Caco-2 (cell line): Measurements from ENCODE around the gene DDX28. TPM values are rescaled to one million over a fixed set of nuclear protein-coding genes. Genes with fewer than 3 reads are reported as not detected.

Experiments used
- BruUV-seq: library from RNA; stranded (reverse); fragments of 400-500 nt; replicated peaks from 2 replicates; lab custom pipeline; 2021; lab: Mats Ljungman, UMichigan
- CTCF ChIA-PET: fragments of 300-600 bp; sonication (Branson Sonifier 250); formaldehyde crosslinking; loops from one replicate; lab custom pipeline; 2022; ENCODE audit warnings: antibody characterized with exemption; lab: Charles Lee
- POLR2A ChIA-PET: fragments of 300-600 bp; sonication (Branson Sonifier 250); formaldehyde crosslinking; loops from one replicate; lab custom pipeline; 2022; ENCODE audit warnings: antibody characterized with exemption; lab: Charles Lee
- DNase-seq, 2 experiments: peaks; one replicate each; pipeline versions ENCODE4 v3.0.0 to v3.0.0-alpha.2; 2020 to 2022
- H3K27me3 ChIP-seq: replicated peaks from 2 replicates; pipeline ENCODE4 v1.6.0; 2011; ENCODE audit warnings: low read length; ENCODE audit not compliant: control insufficient read depth, insufficient read depth
- H3K36me3 ChIP-seq: 2 replicates; pipeline ENCODE4 v1.5.1; 2011; ENCODE audit warnings: low read length; ENCODE audit not compliant: control insufficient read depth, insufficient read depth
- H3K4me1 ChIP-seq: fragments of 250-450 bp; sonication (Bioruptor Pico); 2 replicates; pipeline ENCODE4 v1.5.1; 2020; ENCODE audit warnings: mild to moderate bottlenecking
- H3K4me3 ChIP-seq: 2 replicates; pipeline ENCODE4 v1.5.1; 2011; ENCODE audit warnings: low read depth, mild to moderate bottlenecking, control low read depth, low read length
- H3K9me3 ChIP-seq: fragments of 250-450 bp; sonication (Bioruptor Pico); 2 replicates; pipeline ENCODE4 v1.5.1; 2020; ENCODE audit warnings: mild to moderate bottlenecking, moderate library complexity
- H3K27ac Mint-ChIP-seq: one replicate; pipeline ENCODE4 v1.8.0; 2022; ENCODE audit warnings: mixed read lengths; ENCODE audit not compliant: unreplicated experiment
- H3K27me3 Mint-ChIP-seq: one replicate; pipeline ENCODE4 v1.8.0; 2022; ENCODE audit warnings: mixed read lengths; ENCODE audit not compliant: insufficient read depth, unreplicated experiment
- H3K36me3 Mint-ChIP-seq: one replicate; pipeline ENCODE4 v1.8.0; 2022; ENCODE audit warnings: mild to moderate bottlenecking, mixed read lengths; ENCODE audit not compliant: insufficient read depth, unreplicated experiment
- H3K4me1 Mint-ChIP-seq: one replicate; pipeline ENCODE4 v1.8.0; 2022; ENCODE audit warnings: low read depth, mixed read lengths; ENCODE audit not compliant: unreplicated experiment
- H3K4me3 Mint-ChIP-seq: one replicate; pipeline ENCODE4 v1.8.0; 2022; ENCODE audit warnings: mild to moderate bottlenecking, moderate library complexity, mixed read lengths; ENCODE audit not compliant: unreplicated experiment
- H3K9me3 Mint-ChIP-seq: one replicate; pipeline ENCODE4 v1.8.0; 2022; ENCODE audit warnings: mixed read lengths; ENCODE audit not compliant: unreplicated experiment
- CTCF ChIP-seq, 2 experiments: fragments of 200-600 bp in 1 of 2; IDR thresholded peaks; 1 replicate in 1 of 2; 2 replicates in 1 of 2; pipeline versions ENCODE4 v1.5.1 to v1.8.0; 2011 to 2022; ENCODE audit warnings: antibody characterized with exemption in 1 of 2, control low read depth in 1 of 2, inconsistent platforms in 1 of 2, low read depth in 1 of 2, low read length in 1 of 2, mild to moderate bottlenecking in 1 of 2, moderate library complexity in 1 of 2; ENCODE audit not compliant: insufficient read depth in 1 of 2, severe bottlenecking in 1 of 2, unreplicated experiment in 1 of 2
- intact Hi-C: fragments of 100-400 bp; cut with micrococcal nuclease; formaldehyde crosslinking; loops from one replicate; pipeline ENCODE4 v1.10.0; 2022; ENCODE audit not compliant: unreplicated experiment
- total RNA-seq: library from RNA; stranded (reverse); gene quantifications from 2 replicates; pipeline ENCODE4 v1.2.3, GENCODE V29; 2022

The DDX28 gene
- total RNA-seq, 1 experiment from 2014 or later: 17.1 TPM

GRCh38 chr16:68041783-68042182 lies 18.8 kb upstream of the DDX28 start:
- DNase-seq: no peak
- intact Hi-C loops: loop anchor here (2.0 kb wide), 1 partner anchor 23 kb away; no protein-coding TSS in a partner anchor
- Mint-ChIP-seq H3K4me3 (no peak overlapping the region), H3K27ac (no peak overlapping the region), H3K27me3 (no peaks in the 10 kb centered on the region), H3K9me3 (no peaks in the 10 kb centered on the region), H3K36me3 (peaks cover 25% of the 10 kb centered on the region), H3K4me1 (no peaks in the 10 kb centered on the region)
- CTCF ChIA-PET: interaction anchor here (1.2 kb wide), 1 partner anchor 9 kb away, joined by 5 read pairs; no protein-coding TSS in a partner anchor
- peaks cover 2% of the 10 kb centered on the region for H3K36me3 ChIP-seq
- H3K27me3 ChIP-seq: no peaks in the 10 kb centered on the region
- no peak overlapping the region for H3K4me3 ChIP-seq
- H3K4me1 ChIP-seq: no peaks in the 10 kb centered on the region
- no peak for TF ChIP-seq CTCF (IDR thresholded peaks at IDR 0.05; ENCODE audit: insufficient read depth in 1 of 2, low read depth in 1 of 2, low read length in 1 of 2, severe bottlenecking in 1 of 2, unreplicated experiment in 1 of 2)
- no peaks in the 10 kb centered on the region for H3K9me3 ChIP-seq
- no TSS peak for BruUV-seq
- POLR2A ChIA-PET: no interaction called here

GRCh38 chr16:68040506-68041288 lies 17.7 kb upstream of the DDX28 start:
- DNase-seq: peak; percentile 86 to 92
- TF ChIP-seq CTCF (IDR thresholded peaks at IDR 0.05; ENCODE audit: insufficient read depth in 1 of 2, low read depth in 1 of 2, low read length in 1 of 2, severe bottlenecking in 1 of 2, unreplicated experiment in 1 of 2): peak; percentile 92 to 95
- Mint-ChIP-seq H3K27ac (no peak overlapping the region), H3K27me3 (no peaks in the 10 kb centered on the region), H3K4me1 (no peaks in the 10 kb centered on the region), H3K4me3 (no peak overlapping the region), H3K36me3 (peaks cover 28% of the 10 kb centered on the region), H3K9me3 (no peaks in the 10 kb centered on the region)
- Histone ChIP-seq H3K4me3 (no peak overlapping the region), H3K9me3 (no peaks in the 10 kb centered on the region), H3K36me3 (peaks cover 2% of the 10 kb centered on the region), H3K4me1 (no peaks in the 10 kb centered on the region), H3K27me3 (no peaks in the 10 kb centered on the region)
- POLR2A ChIA-PET: interaction anchor here (0.5 to 0.6 kb wide), 3 partner anchors 64 to 233 kb away, joined by 3 read pairs; no protein-coding TSS in a partner anchor
- CTCF ChIA-PET: interaction anchor here (0.6 to 1.5 kb wide), 22 partner anchors 10 to 494 kb away, joined by 3 to 10 read pairs (median 5); partner anchors contain the start of genes DDX28, DPEP2, DUS2 and PSKH1
- BruUV-seq: no TSS peak
- intact Hi-C loops: loop anchor here (1.0 to 2.0 kb wide), 3 partner anchors 24 to 224 kb away; no protein-coding TSS in a partner anchor

GRCh38 chr16:68037841-68038597 lies 15.0 kb upstream of the DDX28 start:
- Histone ChIP-seq H3K4me3 (no peak overlapping the region), H3K27me3 (no peaks in the 10 kb centered on the region), H3K36me3 (peaks cover 2% of the 10 kb centered on the region), H3K9me3 (no peaks in the 10 kb centered on the region), H3K4me1 (no peaks in the 10 kb centered on the region)
- Mint-ChIP-seq H3K36me3 (peaks cover 28% of the 10 kb centered on the region), H3K9me3 (no peaks in the 10 kb centered on the region), H3K4me1 (no peaks in the 10 kb centered on the region), H3K4me3 (no peak overlapping the region), H3K27me3 (no peaks in the 10 kb centered on the region), H3K27ac (no peak overlapping the region)
- no peak for DNase-seq
- intact Hi-C loops: no loop called here
- POLR2A ChIA-PET: no interaction called here
- CTCF ChIA-PET: interaction anchor here (0.7 to 0.9 kb wide), 2 partner anchors 155 to 224 kb away, joined by 3 to 4 read pairs; no protein-coding TSS in a partner anchor
- no peak for TF ChIP-seq CTCF (IDR thresholded peaks at IDR 0.05; ENCODE audit: insufficient read depth in 1 of 2, low read depth in 1 of 2, low read length in 1 of 2, severe bottlenecking in 1 of 2, unreplicated experiment in 1 of 2)
- no TSS peak for BruUV-seq
